ENCODE results near the gene SLC44A2.

The SLC44A2 gene

GRCh38 chr19:10641248-10641647 is 15.9 kb downstream of the SLC44A2 start:
- POLR2A ChIA-PET = no interaction called here
- CTCF ChIA-PET = interaction anchor here (1.5 to 13.9 kb wide), 4 partner anchors 8 to 238 kb away, joined by 3 to 644 read pairs (median 7); partner anchors contain the start of genes CDC37 and CDKN2D

GRCh38 chr19:10642473-10643171 is 17.3 kb downstream of the SLC44A2 start:
- ChIA-PET CTCF (interaction anchor here (1.5 to 13.9 kb wide), 3 partner anchors 13 to 239 kb away, joined by 3 to 644 read pairs (median 3); partner anchors contain the start of genes CDC37 and CDKN2D), POLR2A (no interaction called here)
- no peak for TF ChIP-seq CTCF (IDR thresholded peaks at IDR 0.05; ENCODE audit: insufficient read depth, low read length, missing control alignments)
- no peak overlapping the region for H3K4me3 ChIP-seq (ENCODE audit: low read depth, low read length)
- DNase-seq (ENCODE audit: low read depth, low spot score) = no peak

More at GRCh38 chr19:10641248-10641647, 15.9 kb downstream of the SLC44A2 start:
- DNase-seq (ENCODE audit: low read depth, low spot score) = no peak
- no peak for TF ChIP-seq CTCF (IDR thresholded peaks at IDR 0.05; ENCODE audit: insufficient read depth, low read length, missing control alignments)
- H3K4me3 ChIP-seq (ENCODE audit: low read depth, low read length) = no peak overlapping the region

- CTCF ChIA-PET = interaction anchor here (0.9 to 13.9 kb wide), 24 partner anchors 8 to 165 kb away, joined by 3 to 644 read pairs (median 8); partner anchors contain the start of genes CDKN2D, KRI1 and SLC44A2
- H3K4me3 ChIP-seq (ENCODE audit: low read depth, low read length) = no peak overlapping the region
- no peak for DNase-seq (ENCODE audit: low read depth, low spot score)
- POLR2A ChIA-PET = no interaction called here
- no peak for TF ChIP-seq CTCF (IDR thresholded peaks at IDR 0.05; ENCODE audit: insufficient read depth, low read length, missing control alignments)
Measured at GRCh38 chr19:10643172-10643967, 18.0 kb downstream of the SLC44A2 start.

GRCh38 chr19:10643968-10644259 is 18.6 kb downstream of the SLC44A2 start:
- CTCF ChIA-PET = interaction anchor here (0.7 to 13.9 kb wide), 34 partner anchors 8 to 252 kb away, joined by 3 to 644 read pairs (median 5); partner anchors contain the start of genes CDKN2D, KRI1 and SLC44A2
- no peak overlapping the region for H3K4me3 ChIP-seq (ENCODE audit: low read depth, low read length)
- no peak for DNase-seq (ENCODE audit: low read depth, low spot score)
- POLR2A ChIA-PET = no interaction called here
- TF ChIP-seq CTCF (IDR thresholded peaks at IDR 0.05; ENCODE audit: insufficient read depth, low read length, missing control alignments) = no peak

- TF ChIP-seq CTCF (IDR thresholded peaks at IDR 0.05; ENCODE audit: insufficient read depth, low read length, missing control alignments) = peak; percentile 93
- ChIA-PET CTCF (interaction anchor here (0.6 to 13.9 kb wide), 38 partner anchors 8 to 252 kb away, joined by 3 to 644 read pairs (median 5); partner anchors contain the start of genes CDKN2D, KRI1 and SLC44A2), POLR2A (no interaction called here)
- H3K4me3 ChIP-seq (ENCODE audit: low read depth, low read length) = no peak overlapping the region
- no peak for DNase-seq (ENCODE audit: low read depth, low spot score)
Measured at GRCh38 chr19:10644260-10645007, 19.1 kb downstream of the SLC44A2 start.
